ENCODE results near the gene KCTD7.

KCTD7 gene

DNA sequence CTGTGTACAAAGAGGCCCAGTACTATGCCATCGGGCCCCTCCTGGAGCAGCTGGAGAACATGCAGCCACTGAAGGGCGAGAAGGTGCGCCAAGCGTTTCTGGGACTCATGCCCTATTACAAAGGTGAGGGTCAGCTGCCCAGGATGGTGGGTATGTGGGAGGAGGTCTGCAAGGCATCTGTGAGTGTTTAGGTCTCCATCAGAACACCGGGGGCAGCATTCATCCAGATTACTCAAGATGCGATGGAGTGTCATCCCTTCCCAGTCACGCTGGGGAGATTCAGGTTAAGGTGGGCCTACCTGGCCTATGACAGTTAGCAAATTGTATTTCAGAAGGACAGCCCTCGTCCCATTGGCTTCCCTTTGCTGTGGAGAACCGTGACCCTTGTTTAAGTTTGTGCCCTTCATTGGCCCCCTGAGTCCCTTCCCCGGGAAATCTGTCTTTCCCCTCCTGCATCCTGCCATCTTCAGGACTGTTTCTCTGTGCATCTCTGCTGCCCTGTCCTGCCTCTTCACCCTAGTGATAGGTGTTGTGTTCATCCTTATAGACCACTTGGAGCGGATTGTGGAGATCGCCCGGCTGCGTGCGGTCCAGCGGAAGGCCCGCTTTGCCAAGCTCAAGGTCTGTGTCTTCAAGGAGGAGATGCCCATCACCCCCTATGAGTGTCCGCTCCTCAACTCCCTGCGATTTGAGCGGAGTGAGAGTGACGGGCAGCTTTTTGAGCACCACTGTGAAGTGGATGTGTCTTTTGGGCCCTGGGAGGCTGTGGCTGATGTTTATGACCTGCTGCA, 9.8 kb downstream of the KCTD7 start:
- no peak overlapping the region for H3K4me3 ChIP-seq (ENCODE audit: low read depth, low read length)
- DNase-seq (ENCODE audit: low read depth, low spot score), result no peak
- CTCF ChIA-PET, result interaction anchor here (1.6 kb wide), 1 partner anchor 81 kb away, joined by 3 read pairs; no protein-coding TSS in a partner anchor
- TF ChIP-seq, protein P1, sequence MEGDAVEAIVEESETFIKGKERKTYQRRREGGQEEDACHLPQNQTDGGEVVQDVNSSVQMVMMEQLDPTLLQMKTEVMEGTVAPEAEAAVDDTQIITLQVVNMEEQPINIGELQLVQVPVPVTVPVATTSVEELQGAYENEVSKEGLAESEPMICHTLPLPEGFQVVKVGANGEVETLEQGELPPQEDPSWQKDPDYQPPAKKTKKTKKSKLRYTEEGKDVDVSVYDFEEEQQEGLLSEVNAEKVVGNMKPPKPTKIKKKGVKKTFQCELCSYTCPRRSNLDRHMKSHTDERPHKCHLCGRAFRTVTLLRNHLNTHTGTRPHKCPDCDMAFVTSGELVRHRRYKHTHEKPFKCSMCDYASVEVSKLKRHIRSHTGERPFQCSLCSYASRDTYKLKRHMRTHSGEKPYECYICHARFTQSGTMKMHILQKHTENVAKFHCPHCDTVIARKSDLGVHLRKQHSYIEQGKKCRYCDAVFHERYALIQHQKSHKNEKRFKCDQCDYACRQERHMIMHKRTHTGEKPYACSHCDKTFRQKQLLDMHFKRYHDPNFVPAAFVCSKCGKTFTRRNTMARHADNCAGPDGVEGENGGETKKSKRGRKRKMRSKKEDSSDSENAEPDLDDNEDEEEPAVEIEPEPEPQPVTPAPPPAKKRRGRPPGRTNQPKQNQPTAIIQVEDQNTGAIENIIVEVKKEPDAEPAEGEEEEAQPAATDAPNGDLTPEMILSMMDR (IDR thresholded peaks at IDR 0.05; ENCODE audit: insufficient read depth, low read length, missing control alignments), result no peak
- POLR2A ChIA-PET, result no interaction called here

- no peak for DNase-seq (ENCODE audit: low read depth, low spot score)
- no peak overlapping the region for H3K4me3 ChIP-seq (ENCODE audit: low read depth, low read length)
- CTCF ChIA-PET, result interaction anchor here (1.6 kb wide), 1 partner anchor 82 kb away, joined by 3 read pairs; no protein-coding TSS in a partner anchor
- POLR2A ChIA-PET, result no interaction called here
- TF ChIP-seq, protein P1 (IDR thresholded peaks at IDR 0.05; ENCODE audit: insufficient read depth, low read length, missing control alignments), result no peak
These were observed 11.1 kb downstream of the KCTD7 start for GRCh38 chr7:66639773-66640172.

DNA sequence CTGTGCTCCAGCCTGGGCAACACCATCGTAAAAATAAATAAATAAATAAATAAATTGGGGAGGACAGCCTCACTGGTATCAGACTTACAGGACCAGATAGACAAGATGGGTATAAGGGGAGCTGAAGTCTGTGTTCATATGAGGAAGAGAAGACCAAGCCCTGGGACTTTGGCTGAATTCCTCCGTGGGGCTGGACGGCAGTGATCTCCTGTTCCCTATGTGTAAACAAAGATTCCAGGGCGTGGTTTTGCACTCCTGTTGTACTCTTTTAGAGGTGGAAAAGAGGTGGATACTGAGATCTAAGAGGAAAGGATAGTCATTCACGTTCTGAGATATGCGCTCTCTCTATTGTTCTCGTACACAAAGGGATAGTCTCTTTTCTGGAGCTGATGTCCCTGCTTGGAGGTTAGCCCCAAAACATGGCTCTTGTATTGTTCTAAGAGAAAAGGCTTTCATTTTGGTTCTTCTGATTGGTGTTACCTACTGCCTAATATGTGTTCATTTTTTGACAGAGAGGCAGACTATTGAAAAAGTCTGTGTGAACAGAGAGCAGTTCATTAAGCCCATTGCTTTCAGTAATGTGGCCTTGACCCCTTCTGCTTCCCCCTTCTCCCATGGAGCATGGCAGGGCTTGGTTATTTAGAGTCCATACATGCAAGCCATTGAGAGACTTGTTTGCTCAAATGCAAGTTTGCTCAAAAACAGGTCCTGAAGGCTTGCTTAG, 12.3 kb downstream of the KCTD7 start:
- ChIA-PET CTCF (no interaction called here), POLR2A (no interaction called here)
- TF ChIP-seq, protein P1 (IDR thresholded peaks at IDR 0.05; ENCODE audit: insufficient read depth, low read length, missing control alignments), result no peak
- no peak overlapping the region for H3K4me3 ChIP-seq (ENCODE audit: low read depth, low read length)
- DNase-seq (ENCODE audit: low read depth, low spot score), result no peak

- CTCF ChIA-PET, result no interaction called here
- DNase-seq (ENCODE audit: low read depth, low spot score), result no peak
- no peak overlapping the region for H3K4me3 ChIP-seq (ENCODE audit: low read depth, low read length)
- POLR2A ChIA-PET, result no interaction called here
- TF ChIP-seq, protein P1 (IDR thresholded peaks at IDR 0.05; ENCODE audit: insufficient read depth, low read length, missing control alignments), result no peak
These were observed 12.8 kb downstream of the KCTD7 start for GRCh38 chr7:66641526-66641871.

DNA sequence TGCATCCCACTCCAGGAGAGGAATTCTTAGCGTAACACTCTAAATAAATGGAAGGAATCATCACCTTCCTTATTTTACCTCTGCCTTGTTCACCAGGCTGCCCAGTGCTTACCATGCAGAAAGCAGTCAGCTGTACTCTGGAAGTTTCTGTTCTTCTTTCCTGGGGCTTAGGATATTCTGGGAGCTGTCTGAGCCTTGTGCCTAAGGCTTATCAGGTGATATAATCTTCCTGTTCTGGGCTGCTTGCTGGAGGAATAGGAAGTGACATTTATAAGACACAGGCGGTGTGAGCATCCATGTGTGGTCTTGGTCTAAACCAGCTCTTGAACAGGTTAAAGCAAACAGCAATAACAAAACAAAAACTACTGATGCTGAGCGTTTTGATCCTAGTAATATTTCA, 13.5 kb downstream of the KCTD7 start:
- DNase-seq (ENCODE audit: low read depth, low spot score), result no peak
- H3K4me3 ChIP-seq (ENCODE audit: low read depth, low read length), result no peak overlapping the region
- ChIA-PET CTCF (no interaction called here), POLR2A (interaction anchor here (1.1 kb wide), 1 partner anchor 12 kb away, joined by 4 read pairs; no protein-coding TSS in a partner anchor)
- TF ChIP-seq, protein P1 (IDR thresholded peaks at IDR 0.05; ENCODE audit: insufficient read depth, low read length, missing control alignments), result no peak

DNA sequence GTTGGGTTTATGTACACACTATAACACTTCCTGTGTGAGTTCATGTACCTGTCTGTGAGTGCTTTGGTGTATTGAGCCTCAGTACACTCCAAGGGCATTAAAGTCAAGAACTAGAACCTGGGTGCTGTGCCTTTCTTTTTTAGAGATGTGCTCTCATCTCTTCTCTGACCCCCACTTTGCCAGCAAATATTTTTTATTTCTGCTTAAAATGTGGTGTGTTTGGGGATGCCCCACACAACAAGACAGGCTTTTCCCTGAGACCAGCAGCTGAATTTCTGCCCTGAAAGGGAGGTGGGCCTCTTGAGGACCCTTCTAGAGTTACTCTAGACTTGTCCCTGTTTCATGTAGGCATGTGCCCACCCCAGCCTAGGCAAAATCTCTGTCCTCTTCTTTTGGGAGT, 14.3 kb downstream of the KCTD7 start:
- POLR2A ChIA-PET, result interaction anchor here (1.1 kb wide), 1 partner anchor 11 kb away, joined by 4 read pairs; no protein-coding TSS in a partner anchor

More for the DNA sequence above, 14.3 kb downstream of the KCTD7 start:
- no peak overlapping the region for H3K4me3 ChIP-seq (ENCODE audit: low read depth, low read length)
- no peak for DNase-seq (ENCODE audit: low read depth, low spot score)
- TF ChIP-seq, protein P1 (IDR thresholded peaks at IDR 0.05; ENCODE audit: insufficient read depth, low read length, missing control alignments), result no peak
- CTCF ChIA-PET, result interaction anchor here (1.0 kb wide), 1 partner anchor 10 kb away, joined by 3 read pairs; no protein-coding TSS in a partner anchor
